H1 (cell line): Measurements from ENCODE around the gene PRRT4.

Source experiments
- CTCF ChIP-seq, 3 experiments: IDR thresholded peaks; 1 replicate in 2 of 3; 2 replicates in 1 of 3; pipeline versions ENCODE4 v1.5.1 to v1.6.1; 2011; ENCODE audit warnings: low read length in 3 of 3, mild to moderate bottlenecking in 3 of 3, inconsistent platforms in 2 of 3, low read depth in 1 of 3, moderate library complexity in 1 of 3; ENCODE audit not compliant: insufficient read depth in 1 of 3; ENCODE audit errors: control extremely low read depth in 1 of 3
- E2F6 ChIP-seq: IDR thresholded peaks from 2 replicates; pipeline ENCODE4 v1.6.1; 2012; ENCODE audit warnings: inconsistent platforms
- EZH2 ChIP-seq: fragments of 200-600 bp; sonication (generic); IDR thresholded peaks from 2 replicates; pipeline ENCODE4 v1.7.1; 2012; ENCODE audit warnings: low read depth, mild to moderate bottlenecking, moderate library complexity, low read length, inconsistent platforms; ENCODE audit not compliant: severe bottlenecking
- FOSL1 ChIP-seq: IDR thresholded peaks from 2 replicates; pipeline ENCODE4 v1.6.1; 2011; ENCODE audit warnings: mild to moderate bottlenecking, low read depth, low read length, moderate library complexity; ENCODE audit not compliant: insufficient read depth
- GABPA ChIP-seq: IDR thresholded peaks from 2 replicates; pipeline ENCODE4 v1.6.1; 2011; ENCODE audit warnings: mild to moderate bottlenecking, low read length, moderate library complexity, borderline replicate concordance; ENCODE audit not compliant: insufficient read depth
- HDAC6 ChIP-seq: IDR thresholded peaks from one replicate; pipeline ENCODE4 v1.7.1; 2012; ENCODE audit warnings: low read depth, mild to moderate bottlenecking, inconsistent platforms, low read length, moderate library complexity
- KDM1A ChIP-seq: fragments of 200-600, 300-600 bp; sonication (generic); IDR thresholded peaks from 2 replicates; pipeline ENCODE4 v1.7.1; 2016; ENCODE audit warnings: mild to moderate bottlenecking, low read length, borderline replicate concordance
- KDM5A ChIP-seq: fragments of 200-600 bp; IDR thresholded peaks from 2 replicates; pipeline ENCODE4 v1.7.1; 2012; ENCODE audit warnings: mild to moderate bottlenecking, low read length, inconsistent platforms, mixed read lengths
- NRF1 ChIP-seq: IDR thresholded peaks from 2 replicates; pipeline ENCODE4 v1.6.1; 2011; ENCODE audit warnings: mild to moderate bottlenecking, low read depth, low read length, improper control_type of control experiment
- POLR2AphosphoS5 ChIP-seq: IDR thresholded peaks from 2 replicates; pipeline ENCODE4 v1.6.1; 2011; ENCODE audit warnings: low read depth, low read length
- RNF2 ChIP-seq: fragments of 200-900, 300-1000 bp; sonication (generic); IDR thresholded peaks from 2 replicates; pipeline ENCODE4 v1.7.1; 2016; ENCODE audit warnings: borderline replicate concordance, low read depth, mild to moderate bottlenecking, antibody characterized with exemption, low read length; ENCODE audit not compliant: poor library complexity, severe bottlenecking; ENCODE audit errors: missing control alignments
- SP1 ChIP-seq: IDR thresholded peaks from 2 replicates; pipeline ENCODE4 v1.6.1; 2011; ENCODE audit warnings: low read depth, low read length
- TAF1 ChIP-seq: IDR thresholded peaks from 2 replicates; pipeline ENCODE4 v1.6.1; 2011; ENCODE audit warnings: mild to moderate bottlenecking, low read depth, low read length

- TF ChIP-seq SP1 (no peak), POLR2AphosphoS5 (no peak), CTCF (IDR thresholded peaks at IDR 0.05; ENCODE audit: control extremely low read depth in 1 of 3, insufficient read depth in 1 of 3, low read depth in 1 of 3, low read length in 3 of 3) (no peak), E2F6 (no peak), HDAC6 (no peak), GABPA (no peak), FOSL1 (no peak), TAF1 (no peak), EZH2 (no peak), NRF1 (no peak), RNF2 (no peak), KDM1A (no peak), KDM5A (no peak)
Measured at GRCh38 chr7:128352636-128353035, 8.9 kb downstream of the PRRT4 start.
